HG03354 (cell line): Measurements from ENCODE around the gene CCNK.

Experiments used
- ATAC-seq: cut with Tn5 transposase; IDR thresholded peaks from one replicate; pipeline ENCODE4 v1.9.1; 2021; ENCODE audit warnings: mild to moderate bottlenecking; ENCODE audit not compliant: unreplicated experiment, poor library complexity, severe bottlenecking

CCNK gene

DNA sequence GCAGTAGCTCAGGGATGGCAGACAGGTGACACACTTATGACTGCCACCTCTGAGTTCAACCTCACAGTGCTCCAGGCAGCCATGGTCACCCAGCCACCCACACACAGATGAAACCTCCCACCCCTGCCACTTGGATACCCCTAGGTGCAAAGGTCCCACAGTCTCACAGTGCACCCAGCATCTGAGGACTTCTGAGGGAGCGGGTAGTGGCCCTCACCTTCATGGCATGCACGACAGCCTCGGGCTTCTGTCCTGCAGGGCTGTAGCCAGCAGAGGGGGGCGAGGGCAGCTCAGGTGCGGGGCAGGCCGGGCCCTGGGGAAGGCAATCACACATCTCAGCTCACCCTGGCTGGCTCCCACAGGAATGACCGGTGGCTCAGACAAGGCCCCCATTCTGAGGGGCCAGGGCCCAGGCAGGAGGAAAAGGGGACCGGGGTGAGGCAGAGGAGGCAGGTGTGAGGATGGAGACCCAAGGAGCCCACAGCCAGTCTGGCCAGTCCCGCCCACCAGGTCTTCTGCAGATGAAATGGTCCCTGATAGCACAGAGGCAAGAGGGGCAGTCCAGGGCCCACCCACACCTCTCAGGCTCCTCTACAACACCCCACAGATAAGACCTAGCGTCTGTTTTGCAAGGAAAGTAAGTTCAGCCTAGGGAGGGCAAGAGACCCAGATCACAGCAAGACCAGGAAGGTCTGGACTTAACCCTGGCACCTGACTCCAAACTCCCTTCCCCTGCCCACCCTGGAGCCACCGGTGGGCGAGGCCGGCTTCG, 35.8 kb downstream of the CCNK start:
- no peak for ATAC-seq

DNA sequence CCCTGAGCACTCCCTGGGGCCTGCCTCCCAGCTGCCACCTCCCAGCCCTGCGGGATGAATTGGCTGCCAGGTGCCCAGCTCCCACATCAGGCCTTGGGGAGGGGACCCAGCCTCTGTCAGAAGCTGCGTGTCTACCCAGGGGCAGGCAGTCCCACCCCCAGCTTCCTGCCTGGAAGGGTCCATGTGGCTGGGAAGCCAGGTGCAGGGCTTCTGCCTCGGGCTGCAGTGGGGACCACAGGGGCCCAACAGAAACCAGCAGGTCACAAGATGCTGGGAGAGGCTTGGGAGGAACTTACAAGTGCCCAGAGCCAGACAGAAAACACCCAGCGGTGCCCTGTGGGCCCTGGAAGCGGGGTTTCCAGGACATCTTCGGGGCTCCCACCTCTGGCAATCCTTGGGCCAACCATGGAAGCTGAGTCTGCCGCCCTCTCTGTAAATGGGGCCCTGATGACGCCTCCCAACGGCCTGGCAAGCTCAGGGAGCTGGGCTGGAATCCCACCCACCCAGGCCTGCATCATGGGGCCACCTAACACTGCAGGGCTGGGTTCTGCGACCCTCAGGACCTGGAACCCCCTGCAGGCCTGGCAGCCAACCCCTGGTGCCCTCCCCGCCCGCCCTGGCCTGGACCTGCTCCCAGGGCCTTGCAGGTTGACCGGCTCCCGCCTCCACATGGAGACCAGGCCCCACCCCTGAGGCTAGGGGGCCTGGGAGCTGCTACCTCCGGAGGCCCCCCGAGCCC, 36.6 kb downstream of the CCNK start:
- peak; percentile 11 for ATAC-seq

DNA sequence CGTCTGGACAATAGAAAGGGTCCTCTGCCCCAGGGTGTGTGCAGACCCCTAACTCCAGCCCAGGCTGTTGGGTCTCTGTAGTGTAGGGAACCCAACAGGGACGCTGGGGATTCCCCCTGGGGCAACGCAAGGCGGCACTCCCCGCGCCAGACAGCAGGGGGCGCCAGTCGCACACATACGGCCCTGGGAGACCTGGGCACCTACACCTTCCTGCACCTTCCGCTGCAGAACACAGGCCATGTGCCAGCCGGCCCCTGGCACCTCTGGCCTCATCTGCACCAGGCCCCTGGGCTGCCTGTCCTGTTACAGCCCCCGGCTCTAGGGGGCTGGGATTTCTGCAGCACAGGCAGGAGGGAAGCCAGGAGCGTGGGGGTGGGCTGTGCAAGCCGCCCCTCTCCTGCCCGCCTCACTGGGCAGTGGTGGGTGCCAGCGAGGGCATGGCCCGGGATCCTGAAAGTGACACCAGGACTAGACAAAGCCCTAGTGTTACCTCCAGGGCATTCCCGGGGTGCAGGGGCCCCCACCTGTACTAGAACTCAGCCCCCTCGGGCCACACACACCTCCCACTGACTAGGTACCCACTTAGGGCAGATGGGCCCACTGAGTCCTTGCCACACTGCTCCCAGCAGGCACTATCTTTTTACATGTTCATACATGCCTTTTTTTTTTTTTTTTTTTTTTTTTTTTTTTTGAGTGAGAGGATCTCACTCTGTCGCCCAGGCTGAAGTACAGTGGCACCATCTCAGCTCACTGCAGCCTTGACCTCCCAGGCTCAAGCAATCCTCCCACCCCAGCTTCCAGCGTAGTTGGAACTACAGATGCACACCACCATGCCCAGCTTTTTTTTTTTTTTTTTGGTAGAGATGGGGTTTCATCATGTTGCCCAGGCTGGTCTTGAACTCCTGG, 37.5 kb downstream of the CCNK start:
- peak; percentile 76 for ATAC-seq

DNA sequence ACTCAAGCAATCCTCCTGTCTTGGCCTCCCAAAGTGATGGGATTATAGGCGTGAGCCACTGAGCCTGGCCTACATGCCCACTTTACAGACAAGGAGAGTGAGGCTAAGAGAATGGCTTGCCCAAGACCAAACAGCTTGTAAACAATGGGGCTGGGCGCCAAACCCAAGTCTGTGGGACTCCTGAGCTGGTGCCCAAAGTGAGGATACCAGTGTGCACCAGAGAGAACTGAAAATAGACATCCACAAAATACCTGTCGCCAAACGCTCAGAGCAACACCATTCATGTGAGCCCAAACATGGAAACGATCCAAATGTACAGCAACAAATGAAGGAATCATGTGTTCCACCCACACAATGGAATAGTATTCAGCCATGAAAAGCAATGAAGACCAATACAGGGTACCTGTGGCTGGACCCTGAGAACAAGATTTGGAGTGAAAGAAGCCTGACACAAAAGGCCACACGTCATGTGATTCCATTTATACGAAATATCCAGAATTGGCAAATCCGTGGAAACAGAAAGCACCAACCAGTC, 38.2 kb downstream of the CCNK start:
- ATAC-seq: no peak

DNA sequence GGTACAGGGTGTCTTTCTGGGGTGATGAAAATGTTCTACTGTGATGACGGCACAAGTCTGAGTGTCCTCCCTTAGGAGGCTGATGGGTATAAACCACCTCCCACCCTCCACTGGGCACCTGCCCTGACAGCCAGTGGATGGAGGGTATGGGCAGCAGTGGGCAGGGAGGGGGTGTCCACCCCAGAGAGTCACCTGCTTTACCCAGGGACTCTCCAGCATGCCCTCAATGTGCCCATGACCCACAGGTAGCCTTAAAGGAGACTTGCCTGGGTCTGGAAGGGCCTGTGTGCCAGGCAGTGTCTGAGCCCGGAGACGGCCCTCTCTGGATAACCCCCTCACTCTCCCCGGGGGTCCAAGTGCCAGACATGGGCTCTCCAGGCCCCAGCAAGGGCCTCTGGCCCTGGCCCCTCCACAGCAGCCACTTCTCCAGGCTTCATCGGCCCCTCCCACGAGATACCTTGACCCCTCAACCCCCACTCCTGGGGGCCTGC, 38.8 kb downstream of the CCNK start:
- ATAC-seq: no peak

DNA sequence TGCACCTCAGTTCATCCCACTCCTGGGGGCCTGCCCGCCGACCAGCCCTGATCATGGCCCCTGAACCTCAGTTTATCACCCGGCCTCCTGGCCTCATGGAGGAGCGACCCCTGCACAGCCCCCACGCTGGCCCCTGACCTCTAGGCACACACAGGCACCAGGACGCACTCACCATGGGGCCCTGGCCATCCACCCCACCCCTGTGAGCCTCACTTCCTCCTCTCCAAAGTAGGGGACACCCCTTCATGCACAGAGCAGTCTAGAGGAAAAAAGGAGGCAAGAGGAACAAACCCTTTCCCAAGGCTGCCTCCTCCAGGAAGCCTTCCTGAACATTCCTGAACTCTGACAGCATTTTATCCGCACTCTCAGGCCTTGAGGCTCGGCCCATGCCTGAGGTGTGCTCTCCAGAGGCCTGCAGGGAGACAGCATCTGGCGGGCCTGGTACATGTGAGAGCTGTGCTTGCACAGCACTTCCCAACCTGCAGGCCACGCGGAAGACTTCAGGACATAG, 39.4 kb downstream of the CCNK start:
- no peak for ATAC-seq

DNA sequence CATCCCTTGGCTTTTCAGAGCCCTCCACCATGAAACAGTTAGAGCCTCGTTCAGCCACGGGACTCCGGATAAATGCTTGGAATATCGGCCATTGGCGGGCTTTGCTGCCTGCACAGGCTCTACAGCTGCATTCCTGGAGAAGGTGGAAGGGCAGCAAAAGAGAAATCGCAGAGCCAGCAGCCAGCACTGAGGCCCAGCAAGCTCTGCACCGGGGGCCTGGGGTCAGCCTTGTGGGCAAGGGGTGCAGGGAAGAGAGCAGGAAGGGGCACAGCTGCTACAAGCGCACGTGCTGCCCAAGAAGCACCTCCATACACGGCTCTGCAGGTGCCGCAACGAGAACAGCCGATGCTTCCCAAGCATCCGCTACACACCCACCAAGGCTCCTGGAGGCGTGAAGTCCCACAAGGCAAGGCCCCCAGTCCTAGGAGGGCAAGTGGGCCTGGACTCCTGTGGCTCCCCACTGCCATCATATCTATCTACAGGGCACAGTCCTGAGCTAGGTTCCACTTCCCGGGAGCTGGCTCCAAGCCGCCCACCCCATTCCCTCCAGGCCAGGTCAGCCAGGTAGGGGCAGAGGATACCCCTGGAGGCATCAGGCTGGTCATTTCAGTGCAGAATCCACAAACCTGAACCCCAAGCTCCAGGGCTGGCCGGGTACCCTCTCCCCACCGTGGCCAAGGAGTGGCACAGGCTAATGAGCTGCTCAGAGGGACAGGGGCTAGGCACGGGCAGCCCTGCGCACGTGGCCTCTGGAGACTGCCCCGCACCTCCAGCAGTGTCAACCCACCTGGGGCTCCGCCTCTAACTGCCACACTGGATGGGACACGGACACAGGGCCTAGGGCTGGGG, 40.2 kb downstream of the CCNK start:
- no peak for ATAC-seq

DNA sequence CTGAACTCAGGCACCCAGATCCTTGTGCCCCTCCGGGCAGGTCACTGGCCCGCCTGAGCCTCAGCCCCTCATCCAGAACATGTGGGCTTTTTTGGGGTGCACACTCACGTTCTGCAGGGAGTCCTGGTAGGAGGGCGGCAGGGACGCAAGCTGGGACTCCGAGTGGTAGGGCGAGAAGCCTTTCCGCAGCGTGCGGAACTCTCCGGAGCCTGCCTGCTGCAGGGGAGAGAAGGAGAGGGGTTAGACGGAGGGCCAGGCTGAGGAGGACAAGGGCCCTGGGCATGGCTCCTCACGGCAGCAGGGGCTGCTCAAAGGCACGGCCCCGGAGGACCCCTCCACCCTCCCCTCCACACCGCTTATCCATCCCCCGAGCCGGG, 40.8 kb downstream of the CCNK start:
- no peak for ATAC-seq

DNA sequence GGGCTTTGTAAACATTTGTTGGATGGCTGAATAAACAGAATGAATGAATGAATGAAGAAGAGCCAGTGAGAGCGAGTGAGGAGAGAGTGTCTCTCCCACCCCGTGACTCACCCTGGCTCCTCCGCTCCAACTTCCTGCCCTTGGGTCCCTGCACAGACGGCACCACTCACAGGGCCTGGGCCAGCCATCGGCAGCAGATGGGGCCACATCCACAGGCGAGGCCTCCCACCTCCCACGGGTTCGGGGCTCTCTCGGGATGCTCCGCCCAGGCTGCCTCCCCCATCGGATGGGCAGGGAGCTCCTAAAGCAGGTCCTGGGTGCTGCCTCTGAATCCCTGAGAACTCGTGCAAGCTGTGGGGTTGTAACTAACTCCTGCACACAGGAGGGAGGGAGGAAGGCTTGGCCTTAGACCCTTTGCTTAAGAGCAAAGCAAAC, 41.3 kb downstream of the CCNK start:
- ATAC-seq: no peak

DNA sequence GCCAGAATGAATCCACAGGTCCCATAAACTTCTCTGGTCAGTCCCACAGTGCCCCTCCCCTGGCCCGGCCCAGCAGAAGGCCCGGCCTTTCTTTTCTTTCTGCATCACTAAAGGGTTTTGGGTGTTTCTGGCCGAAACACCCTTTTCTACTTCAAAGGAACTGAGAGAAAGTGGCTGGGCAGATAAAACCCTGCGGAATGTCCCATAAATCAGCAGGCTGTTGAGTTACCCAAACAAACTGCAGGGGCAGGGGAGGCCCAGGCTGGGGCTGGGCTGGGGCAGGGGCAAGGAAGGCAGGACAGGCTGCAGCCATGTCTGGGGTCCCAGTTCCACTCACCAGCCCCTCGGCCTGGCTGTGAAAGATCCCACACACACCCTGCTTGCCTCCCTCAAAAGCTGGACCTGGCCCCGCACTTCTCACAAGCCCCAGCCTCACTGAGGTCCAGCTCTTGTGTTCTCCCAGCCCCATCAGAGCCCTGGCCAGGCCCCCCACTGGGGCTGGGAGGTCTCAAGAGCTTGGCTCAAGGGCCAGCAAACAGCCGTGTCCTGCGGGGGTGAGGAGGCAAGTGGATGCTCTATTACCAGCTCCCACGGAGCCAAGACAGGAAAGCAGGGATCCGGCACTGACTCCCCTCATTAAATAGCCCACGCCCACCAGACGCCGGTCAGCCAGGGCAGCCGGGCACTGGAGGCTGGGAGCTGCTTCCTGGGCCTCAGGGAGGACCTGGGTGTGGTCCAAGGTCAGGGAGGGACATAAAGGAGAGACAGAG, 41.9 kb downstream of the CCNK start:
- no peak for ATAC-seq

DNA sequence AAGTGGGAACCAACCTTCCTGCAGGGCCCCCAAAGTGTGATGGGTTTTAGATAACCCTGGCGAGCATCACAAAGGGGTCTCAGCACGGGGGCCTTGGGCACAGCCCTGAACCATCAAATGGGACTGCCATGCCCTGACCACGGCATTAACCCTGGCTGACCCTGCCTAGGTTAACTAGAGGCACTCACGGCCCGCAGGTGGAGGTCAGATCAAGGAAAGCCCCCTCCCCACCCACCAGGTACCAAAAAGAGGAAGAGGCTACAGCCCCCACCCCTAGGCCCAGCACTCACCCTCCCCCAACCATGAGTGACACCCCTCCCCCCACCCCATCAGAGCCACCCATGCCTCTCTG, 42.5 kb downstream of the CCNK start:
- ATAC-seq: no peak

DNA sequence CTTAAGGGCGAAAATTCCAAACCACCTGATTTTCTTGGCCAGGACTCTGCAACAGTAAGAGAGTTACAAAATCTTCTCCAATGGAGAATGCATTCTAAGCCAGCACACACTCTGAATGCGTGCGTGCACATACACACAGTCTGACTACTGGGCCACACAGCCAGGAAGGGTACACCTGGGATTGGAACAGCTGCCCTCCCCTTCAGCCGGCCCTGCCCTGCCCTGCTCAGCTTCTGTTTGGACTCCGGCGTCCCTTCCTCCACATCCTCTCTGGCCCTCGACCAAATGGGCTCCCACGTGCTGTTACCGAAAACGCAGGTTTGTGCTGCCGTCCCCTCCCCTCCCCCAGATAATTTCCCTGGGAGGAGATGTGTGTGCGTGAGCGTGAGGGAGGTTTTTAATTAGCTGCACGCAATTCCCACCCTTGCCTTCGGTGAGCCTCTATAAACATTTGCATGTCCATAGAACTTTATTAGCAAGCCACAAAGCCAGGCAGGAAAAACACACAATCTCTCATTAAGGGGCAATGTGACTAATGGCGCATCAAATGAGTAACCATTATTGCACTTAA, 43.0 kb downstream of the CCNK start:
- no peak for ATAC-seq

DNA sequence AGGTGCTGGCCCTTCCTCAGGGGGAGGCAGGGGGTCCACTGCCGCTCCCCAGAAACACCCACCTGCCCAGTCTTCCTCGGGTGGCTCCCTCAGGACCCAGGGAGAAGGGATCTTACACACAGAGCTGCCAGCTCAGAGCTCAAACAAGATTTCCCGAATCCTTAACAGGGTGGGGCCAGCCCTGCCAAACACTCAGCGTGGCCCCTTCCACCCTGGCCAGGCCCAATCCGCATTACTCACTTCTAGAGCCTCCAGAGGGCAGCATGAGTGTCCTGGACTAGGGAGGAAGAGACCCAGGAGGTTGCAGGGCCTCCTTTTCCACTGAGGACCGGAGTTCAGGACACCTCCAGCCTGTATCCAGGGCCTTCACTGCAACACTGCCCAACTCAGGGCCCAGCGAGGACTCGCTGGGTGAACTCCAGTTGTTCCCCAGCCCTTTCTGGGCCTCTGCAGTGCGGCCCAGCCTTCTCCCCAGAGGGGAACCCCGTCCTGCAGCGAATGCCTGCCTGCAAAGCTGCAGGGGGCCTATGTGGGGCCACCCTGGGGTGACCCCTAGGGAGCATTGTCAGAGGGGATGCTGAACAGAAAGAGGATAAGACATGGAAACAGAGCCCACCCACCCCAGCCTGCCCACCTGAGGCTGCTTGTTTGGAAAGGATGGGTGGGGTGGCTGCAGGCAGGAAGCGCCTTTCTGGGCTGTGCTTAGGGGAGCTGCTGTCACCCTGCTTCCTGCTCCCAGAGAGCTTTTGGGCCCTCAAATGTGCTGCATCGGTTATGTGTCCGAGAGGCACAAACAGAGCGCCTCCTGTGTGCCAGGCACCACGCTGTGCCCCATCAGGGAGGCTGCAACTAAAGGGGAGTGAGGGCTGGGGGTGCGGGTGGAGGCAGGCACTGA, 43.8 kb downstream of the CCNK start:
- ATAC-seq: no peak

DNA sequence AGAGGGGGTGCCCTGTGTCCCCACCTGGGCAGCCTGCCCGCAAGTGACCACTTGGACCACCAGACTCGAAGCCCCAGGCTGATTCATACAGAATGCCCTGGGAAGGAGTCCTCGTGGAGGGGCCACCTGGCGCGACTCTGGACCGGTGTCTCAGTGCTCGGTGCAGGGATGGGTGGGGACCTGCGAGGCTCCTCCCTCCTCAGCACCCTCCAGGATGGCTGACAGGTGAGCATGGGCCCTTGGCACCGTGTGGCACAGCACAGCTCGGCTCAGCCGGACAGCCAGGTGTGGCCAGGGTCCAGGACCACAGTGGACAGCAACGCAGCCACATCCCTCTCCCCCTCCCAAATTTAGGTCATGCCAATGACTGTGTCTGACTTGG, 44.5 kb downstream of the CCNK start:
- ATAC-seq: no peak

DNA sequence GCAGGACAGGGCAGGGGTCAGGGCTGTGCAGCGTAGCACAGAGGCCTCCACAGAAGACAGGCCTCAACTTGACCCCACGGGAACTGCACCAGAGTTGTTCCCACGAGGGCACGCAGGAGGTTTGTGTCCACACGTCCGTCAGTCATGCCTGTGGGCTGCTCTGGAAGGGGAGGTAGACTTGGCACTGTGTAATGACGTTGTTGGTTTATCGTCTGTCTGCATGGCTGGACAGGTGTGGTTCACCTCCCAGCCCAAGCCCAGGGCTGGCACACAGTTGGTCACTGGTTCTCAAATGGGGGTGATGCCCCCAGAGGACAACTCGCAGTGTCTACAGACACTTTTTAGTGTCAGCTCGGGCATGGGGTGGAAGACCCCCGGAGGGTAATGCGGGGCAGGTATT, 45.8 kb downstream of the CCNK start:
- no peak for ATAC-seq

DNA sequence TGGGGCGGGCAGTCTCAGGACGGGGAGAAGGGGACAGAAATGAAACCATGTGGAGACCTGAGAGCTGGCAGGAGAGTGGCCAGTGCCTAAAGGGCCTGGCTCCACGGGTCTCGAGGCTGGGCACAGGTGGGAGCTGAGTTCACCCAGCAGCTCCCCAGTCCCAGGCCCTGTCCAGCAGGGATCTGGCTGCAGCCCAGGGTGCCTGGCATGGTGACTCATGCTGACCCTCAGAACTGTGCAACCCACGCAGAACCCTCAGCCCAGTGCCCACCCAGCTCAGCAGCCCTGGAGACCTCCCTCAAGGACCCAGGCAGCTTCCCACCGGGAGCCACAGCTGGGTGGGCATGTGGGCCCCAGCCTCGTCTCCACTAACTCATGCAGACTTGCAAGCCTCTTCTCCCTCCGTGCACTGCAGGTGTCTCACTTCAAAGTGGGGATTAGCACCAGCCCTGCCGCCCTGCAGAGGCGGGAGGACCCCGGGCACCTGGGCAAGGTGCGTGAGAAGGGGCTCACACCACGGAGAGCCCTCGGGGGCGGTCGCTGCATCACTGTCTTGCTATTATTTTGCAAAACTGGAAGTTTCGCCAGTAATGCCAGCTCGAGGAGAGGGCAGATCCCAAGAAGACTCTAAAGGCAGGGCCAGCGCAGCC, 46.3 kb downstream of the CCNK start:
- no peak for ATAC-seq

DNA sequence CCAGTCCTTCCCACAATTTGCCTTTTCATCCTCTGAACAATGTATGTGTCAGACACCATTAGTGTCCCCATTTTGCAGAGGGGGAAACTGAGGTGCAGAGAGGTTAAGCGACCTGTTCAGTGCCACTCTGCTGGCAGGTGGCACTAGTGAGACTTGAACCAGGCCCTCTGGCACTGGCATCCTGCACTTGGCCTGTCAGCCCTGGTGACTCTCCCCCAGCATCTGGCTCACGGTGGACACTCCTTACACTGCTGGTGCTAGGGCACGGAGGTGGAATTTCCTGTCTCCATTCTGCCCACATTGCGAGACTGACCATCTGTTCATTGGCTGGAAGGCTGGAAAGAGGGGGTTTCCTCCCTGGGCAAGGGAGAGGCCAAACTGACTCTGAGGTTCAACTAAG, 48.7 kb downstream of the CCNK start:
- no peak for ATAC-seq
